H9 (cell line): ENCODE results near the gene PCDHGA10. TPM values are rescaled to one million over a fixed set of nuclear protein-coding genes. Genes with fewer than 3 reads are reported as not detected.
"Not testable (repeated sequence)": the region's sequence is repeated elsewhere in the genome, so short reads cannot be mapped to it uniquely, and the experiment has no call there.

Experiments
- DNase-seq: peaks from one replicate; pipeline ENCODE4 v3.0.0-alpha.2; 2017
- H2AFZ ChIP-seq: one replicate; pipeline ENCODE4 v1.6.1; 2013; ENCODE audit warnings: mild to moderate bottlenecking, low read length, control low read depth, moderate library complexity
- H2AK5ac ChIP-seq: 2 replicates; pipeline ENCODE4 v1.6.1; 2013; ENCODE audit warnings: low read length, control low read depth, mixed read lengths; ENCODE audit not compliant: insufficient read length
- H2BK120ac ChIP-seq: one replicate; pipeline ENCODE4 v1.6.1; 2013; ENCODE audit warnings: low read depth, mild to moderate bottlenecking, low read length, control low read depth, inconsistent platforms; ENCODE audit not compliant: poor library complexity, severe bottlenecking
- H2BK12ac ChIP-seq: 2 replicates; pipeline ENCODE4 v1.6.1; 2013; ENCODE audit warnings: low read length, control low read depth, mixed read lengths, low read depth; ENCODE audit not compliant: insufficient read length
- H2BK15ac ChIP-seq: 2 replicates; pipeline ENCODE4 v1.6.1; 2013; ENCODE audit warnings: low read depth, low read length, control low read depth
- H2BK20ac ChIP-seq: one replicate; pipeline ENCODE4 v1.6.1; 2013; ENCODE audit warnings: low read depth, mild to moderate bottlenecking, low read length, control low read depth, inconsistent platforms; ENCODE audit not compliant: poor library complexity, severe bottlenecking
- H2BK5ac ChIP-seq: 2 replicates; pipeline ENCODE4 v1.6.1; 2013; ENCODE audit warnings: low read length, control low read depth, mixed read lengths; ENCODE audit not compliant: insufficient read length
- H3K14ac ChIP-seq: 2 replicates; pipeline ENCODE4 v1.6.1; 2013; ENCODE audit warnings: low read length, control low read depth; ENCODE audit not compliant: insufficient read depth
- H3K18ac ChIP-seq: 2 replicates; pipeline ENCODE4 v1.6.1; 2013; ENCODE audit warnings: low read depth, mild to moderate bottlenecking, mixed read lengths, low read length, control low read depth; ENCODE audit not compliant: insufficient read length
- H3K23ac ChIP-seq: 2 replicates; pipeline ENCODE4 v1.6.1; 2013; ENCODE audit warnings: low read length, control low read depth, mixed read lengths, low read depth; ENCODE audit not compliant: insufficient read length
- H3K23me2 ChIP-seq: 2 replicates; pipeline ENCODE4 v1.6.1; 2013; ENCODE audit warnings: low read depth, mild to moderate bottlenecking, mixed read lengths, low read length, control low read depth; ENCODE audit not compliant: insufficient read length, poor library complexity, severe bottlenecking
- H3K27ac ChIP-seq: 2 replicates; pipeline ENCODE4 v1.5.1; 2013; ENCODE audit warnings: low read length, control low read depth, mixed read lengths, low read depth; ENCODE audit not compliant: insufficient read length
- H3K27me3 ChIP-seq: 2 replicates; pipeline ENCODE4 v1.6.1; 2013; ENCODE audit warnings: low read length, control low read depth, inconsistent platforms; ENCODE audit not compliant: insufficient read depth
- H3K4ac ChIP-seq: 2 replicates; pipeline ENCODE4 v1.6.1; 2013; ENCODE audit warnings: low read depth, mild to moderate bottlenecking, control low read depth, inconsistent platforms, low read length, moderate library complexity
- H3K4me1 ChIP-seq: 2 replicates; pipeline ENCODE4 v1.6.1; 2013; ENCODE audit warnings: low read length, control low read depth, inconsistent platforms; ENCODE audit not compliant: insufficient read depth
- H3K4me2 ChIP-seq: 2 replicates; pipeline ENCODE4 v1.6.1; 2013; ENCODE audit warnings: low read length, control low read depth, mixed read lengths; ENCODE audit not compliant: insufficient read length, insufficient read depth
- H3K56ac ChIP-seq: 2 replicates; pipeline ENCODE4 v1.6.1; 2013; ENCODE audit warnings: low read depth, mild to moderate bottlenecking, mixed read lengths, low read length, control low read depth; ENCODE audit not compliant: insufficient read length
- H3K79me1 ChIP-seq: 2 replicates; pipeline ENCODE4 v1.6.1; 2013; ENCODE audit warnings: low read depth, mild to moderate bottlenecking, moderate library complexity, low read length, control low read depth, inconsistent platforms; ENCODE audit not compliant: insufficient read depth, poor library complexity, severe bottlenecking
- H3K79me2 ChIP-seq: 2 replicates; pipeline ENCODE4 v1.6.1; 2013; ENCODE audit warnings: low read length, control low read depth, inconsistent platforms; ENCODE audit not compliant: insufficient read depth
- H3K9ac ChIP-seq: 2 replicates; pipeline ENCODE4 v1.6.1; 2013; ENCODE audit warnings: low read length, control low read depth, mixed read lengths; ENCODE audit not compliant: insufficient read length; ENCODE audit errors: extremely low read depth
- H3K9me3 ChIP-seq: one replicate; pipeline ENCODE4 v1.6.1; 2013; ENCODE audit warnings: low read depth, low read length, inconsistent platforms; ENCODE audit not compliant: control insufficient read depth
- H3T11ph ChIP-seq: one replicate; pipeline ENCODE4 v1.6.1; 2013; ENCODE audit warnings: mild to moderate bottlenecking, low read length, control low read depth, inconsistent platforms
- H4K20me1 ChIP-seq: one replicate; pipeline ENCODE4 v1.6.1; 2013; ENCODE audit not compliant: control insufficient read depth, insufficient read length, insufficient read depth
- H4K5ac ChIP-seq: 2 replicates; pipeline ENCODE4 v1.6.1; 2013; ENCODE audit warnings: low read depth, mild to moderate bottlenecking, mixed read lengths, low read length, control low read depth; ENCODE audit not compliant: insufficient read length
- H4K8ac ChIP-seq: replicated peaks from 2 replicates; pipeline ENCODE4 v1.6.1; 2013; ENCODE audit warnings: low read length, control low read depth, mixed read lengths, low read depth; ENCODE audit not compliant: insufficient read length
- H4K91ac ChIP-seq: 2 replicates; pipeline ENCODE4 v1.6.1; 2013; ENCODE audit warnings: low read depth, mild to moderate bottlenecking, moderate library complexity, mixed read lengths, low read length, control low read depth; ENCODE audit not compliant: insufficient read length
- H3K27ac Mint-ChIP-seq, 3 experiments: 2 replicates in 2 of 3; 3 replicates in 1 of 3; pipeline ENCODE4 v1.8.0; 2020 to 2021; ENCODE audit warnings: mixed read lengths in 3 of 3, mild to moderate bottlenecking in 1 of 3, moderate library complexity in 1 of 3
- H3K27me3 Mint-ChIP-seq: 2 replicates; pipeline ENCODE4 v1.8.0; 2021; ENCODE audit warnings: low read depth, mild to moderate bottlenecking, moderate library complexity, mixed read lengths
- H3K36me3 Mint-ChIP-seq, 3 experiments: 2 replicates in 2 of 3; 3 replicates in 1 of 3; pipeline ENCODE4 v1.8.0; 2020 to 2021; ENCODE audit warnings: low read depth in 3 of 3, mixed read lengths in 3 of 3; ENCODE audit not compliant: insufficient read depth in 1 of 3
- H3K4me1 Mint-ChIP-seq, 2 experiments: 2 replicates each; pipeline ENCODE4 v1.8.0; 2020; ENCODE audit warnings: mixed read lengths in 2 of 2
- H3K4me3 Mint-ChIP-seq, 2 experiments: 2 replicates in 1 of 2; 3 replicates in 1 of 2; pipeline ENCODE4 v1.8.0; 2020 to 2021; ENCODE audit warnings: mild to moderate bottlenecking in 2 of 2, mixed read lengths in 2 of 2, moderate library complexity in 1 of 2
- H3K9me3 Mint-ChIP-seq, 2 experiments: 2 replicates in 1 of 2; 3 replicates in 1 of 2; pipeline ENCODE4 v1.8.0; 2020; ENCODE audit warnings: mild to moderate bottlenecking in 2 of 2, mixed read lengths in 2 of 2, moderate library complexity in 1 of 2
- CTCF ChIP-seq: fragments of 200-600 bp; sonication (generic); conservative IDR thresholded peaks from 3 replicates; pipeline ENCODE4 v1.8.0; 2021; ENCODE audit warnings: antibody characterized with exemption, mild to moderate bottlenecking
- WGBS: extraction: QIAGEN DNeasy Blood & Tissue Kit; methylation state at CpG from one replicate; pipeline ENCODE4 v1.1.7; 2013; ENCODE audit warnings: missing lambda C conversion rate, low lambda C conversion rate, mixed read lengths; ENCODE audit not compliant: insufficient read length; ENCODE audit errors: extremely low coverage; 5-methylcytosine and 5-hydroxymethylcytosine counted together
- total RNA-seq: library from RNA; stranded (reverse); gene quantifications from 2 replicates; pipeline ENCODE4 v1.2.1, GENCODE V29; 2021

The PCDHGA10 gene
- total RNA-seq, 1 experiment from 2014 or later = 15.1 TPM

GRCh38 chr5:141387557-141388311, 25.1 kb upstream of the PCDHGA10 start, which contains the start of gene PCDHGB4:
Gene PCDHGB4, plus strand, starts transcription at chr5:141387698. Its CDS starts 187 bp downstream, at chr5:141387885.
- H3K36me3 Mint-ChIP-seq = peaks cover 25 to 62% (median 43%) of the 10 kb centered on the region in 3 experiments
- H3K9me3 Mint-ChIP-seq = peaks cover 69 to 74% of the 10 kb centered on the region in 2 experiments
- H2AK5ac ChIP-seq, H3K27ac Mint-ChIP-seq, H4K20me1 ChIP-seq, H3K23ac ChIP-seq, H3K23me2 ChIP-seq, H3K4ac ChIP-seq, H2BK12ac ChIP-seq, H3K56ac ChIP-seq, H4K91ac ChIP-seq, H3K27me3 ChIP-seq, H2BK120ac ChIP-seq, H3K14ac ChIP-seq, H3K79me1 ChIP-seq, H3K4me1 ChIP-seq, H3K27ac ChIP-seq, H2BK15ac ChIP-seq, H2BK5ac ChIP-seq, H2AFZ ChIP-seq, H3T11ph ChIP-seq, H4K8ac ChIP-seq, H3K79me2 ChIP-seq, H2BK20ac ChIP-seq, H4K5ac ChIP-seq, H3K4me1 Mint-ChIP-seq: not testable (repeated sequence)
- Histone ChIP-seq H3K18ac (peak within 1 kb of the TSS; percentile 33), H3K9me3 (peaks cover 42% of the 10 kb centered on the region), H3K9ac (peak within 1 kb of the TSS; percentile 15), H3K4me2 (peak within 1 kb of the TSS; percentile 51)
- WGBS = no CpG with 5 or more reads among the region's 40 CpGs
- DNase-seq = peak; percentile 76
- peaks cover 15% of the 10 kb centered on the region for H3K27me3 Mint-ChIP-seq
- peak; percentile 72 for TF ChIP-seq CTCF
- peak within 1 kb of the TSS in 1 of 2 experiments; percentile 71; a peak in 2 of 5 replicates for H3K4me3 Mint-ChIP-seq
